HepG2 (cell line): ENCODE data around the gene ZBTB46. TPM values are rescaled to one million over a fixed set of nuclear protein-coding genes. Genes with fewer than 3 reads are reported as not detected.

Experiments used
- ERF ChIP-seq: IDR thresholded peaks from 2 replicates; pipeline ENCODE4 v1.6.1; 2018; ENCODE audit warnings: missing biosample characterization, missing genetic modification reagents
- KDM2A ChIP-seq: sonication (generic); formaldehyde crosslinking; IDR thresholded peaks from 2 replicates; pipeline ENCODE4 v1.4.0; 2020; ENCODE audit warnings: low read depth, missing genetic modification reagents, borderline replicate concordance
- KLF11 ChIP-seq: IDR thresholded peaks from 2 replicates; pipeline ENCODE4 v1.6.1; 2016; ENCODE audit warnings: missing compliant biosample characterization
- NFRKB ChIP-seq: fragments of 450-650 bp; IDR thresholded peaks from 2 replicates; pipeline ENCODE4 v1.6.1; 2017
- NR2C2 ChIP-seq: sonication (generic); formaldehyde crosslinking; IDR thresholded peaks from 2 replicates; pipeline ENCODE4 v1.4.0; 2020; ENCODE audit warnings: missing genetic modification reagents, mild to moderate bottlenecking, moderate library complexity, borderline replicate concordance
- NR2F1 ChIP-seq, 2 experiments: fragments of 450-650 bp in 1 of 2; formaldehyde crosslinking in 1 of 2; IDR thresholded peaks; 2 replicates each; pipeline versions ENCODE4 v1.5.0 to v1.6.1; 2016 to 2020; ENCODE audit warnings: mild to moderate bottlenecking in 1 of 2, missing compliant biosample characterization in 1 of 2, missing genetic modification reagents in 1 of 2, moderate library complexity in 1 of 2
- PHF21A ChIP-seq: sonication (generic); formaldehyde crosslinking; IDR thresholded peaks from 2 replicates; pipeline ENCODE4 v1.5.0; 2020; ENCODE audit warnings: mild to moderate bottlenecking, missing genetic modification reagents
- RBFOX2 ChIP-seq: fragments of 200-400 bp; formaldehyde crosslinking; IDR thresholded peaks from 2 replicates; pipeline ENCODE4 v1.6.1; 2017; ENCODE audit warnings: low read depth, mild to moderate bottlenecking, low read length
- SRY ChIP-seq: sonication (generic); formaldehyde crosslinking; IDR thresholded peaks from 2 replicates; pipeline ENCODE4 v1.8.0; 2022; ENCODE audit warnings: mild to moderate bottlenecking, missing genetic modification reagents
- TCF12 ChIP-seq, 2 experiments: fragments of 450-650 bp in 1 of 2; sonication (generic) in 1 of 2; formaldehyde crosslinking in 1 of 2; IDR thresholded peaks; 2 replicates each; pipeline versions ENCODE4 v1.6.1 to v1.8.0; 2017 to 2022; ENCODE audit warnings: antibody characterized with exemption in 1 of 2, mild to moderate bottlenecking in 1 of 2, missing genetic modification reagents in 1 of 2, moderate library complexity in 1 of 2
- TGIF2 ChIP-seq: IDR thresholded peaks from 2 replicates; pipeline ENCODE4 v1.6.1; 2016; ENCODE audit warnings: control low read depth, missing compliant biosample characterization
- ZMYM3 ChIP-seq: sonication (generic); formaldehyde crosslinking; IDR thresholded peaks from 2 replicates; pipeline ENCODE4 v1.5.1; 2020; ENCODE audit warnings: mild to moderate bottlenecking, missing genetic modification reagents
- ZNF30 ChIP-seq: sonication (generic); formaldehyde crosslinking; IDR thresholded peaks from 2 replicates; pipeline ENCODE4 v1.5.0; 2020; ENCODE audit warnings: mild to moderate bottlenecking, missing genetic modification reagents
- ZNF430 ChIP-seq: sonication (generic); formaldehyde crosslinking; IDR thresholded peaks from 2 replicates; pipeline ENCODE4 v1.9.0; 2021; ENCODE audit warnings: mild to moderate bottlenecking, missing genetic modification reagents
- ZNF543 ChIP-seq: sonication (generic); formaldehyde crosslinking; IDR thresholded peaks from 2 replicates; pipeline ENCODE4 v1.4.0; 2020; ENCODE audit warnings: mild to moderate bottlenecking, missing genetic modification reagents
- ZNF615 ChIP-seq: sonication (generic); formaldehyde crosslinking; IDR thresholded peaks from 2 replicates; pipeline ENCODE4 v1.5.0; 2020; ENCODE audit warnings: mild to moderate bottlenecking, missing genetic modification reagents, borderline replicate concordance
- ZNF672 ChIP-seq: sonication (generic); formaldehyde crosslinking; IDR thresholded peaks from 2 replicates; pipeline ENCODE4 v1.8.1; 2022; ENCODE audit warnings: missing genetic modification reagents
- polyA plus RNA-seq, 8 experiments: library from polyadenylated mRNA; depleted of rRNA in 3 of 8; stranded (reverse) in 7 of 8; unstranded in 1 of 8; fragments of >200 nt; fragmentation: Illumina TruSeq in 4 of 8; extraction: Trizol in 4 of 8; gene quantifications; 2 replicates each; pipeline versions ENCODE4 v1.2.1 to v1.2.3, GENCODE V29; 2011 to 2016; ENCODE audit warnings: low read depth in 4 of 8, missing spikeins in 1 of 8, mixed read lengths in 1 of 8; ENCODE audit not compliant: insufficient read depth in 1 of 8
- total RNA-seq, 5 experiments: library from RNA; depleted of rRNA; stranded (reverse); fragments of >200 nt; fragmentation: Illumina TruSeq; extraction: Trizol; gene quantifications; 2 replicates each; pipeline ENCODE4 v1.2.3, GENCODE V29; 2016; ENCODE audit warnings: low read depth in 1 of 5
- TF ChIP-seq, protein P1 (sequence below): sonication (generic); formaldehyde crosslinking; IDR thresholded peaks from 2 replicates; pipeline ENCODE4 v1.5.0; 2020; ENCODE audit warnings: missing genetic modification reagents, mild to moderate bottlenecking, borderline replicate concordance
- TF ChIP-seq, protein P2 (sequence below): sonication (generic); formaldehyde crosslinking; IDR thresholded peaks from 2 replicates; pipeline ENCODE4 v1.4.0; 2020; ENCODE audit warnings: mild to moderate bottlenecking, missing genetic modification reagents
- TF ChIP-seq, protein P3 (sequence below): sonication (generic); formaldehyde crosslinking; IDR thresholded peaks from 2 replicates; pipeline ENCODE4 v1.5.0; 2020; ENCODE audit warnings: mild to moderate bottlenecking, missing genetic modification reagents, borderline replicate concordance
- TF ChIP-seq, protein P4 (sequence below): sonication (generic); formaldehyde crosslinking; IDR thresholded peaks from 2 replicates; pipeline ENCODE4 v1.4.0; 2020; ENCODE audit warnings: missing genetic modification reagents, borderline replicate concordance
- TF ChIP-seq, protein P5 (sequence below): sonication (generic); formaldehyde crosslinking; IDR thresholded peaks from 2 replicates; pipeline ENCODE4 v1.4.0; 2020; ENCODE audit warnings: missing genetic modification reagents

The ZBTB46 gene
- total and polyA plus RNA-seq, 2 of the 13 experiments (the other 11 are each of a cell fraction or from before 2014, with no cell fraction given) = 1.6 to 13.5 TPM

DNA sequence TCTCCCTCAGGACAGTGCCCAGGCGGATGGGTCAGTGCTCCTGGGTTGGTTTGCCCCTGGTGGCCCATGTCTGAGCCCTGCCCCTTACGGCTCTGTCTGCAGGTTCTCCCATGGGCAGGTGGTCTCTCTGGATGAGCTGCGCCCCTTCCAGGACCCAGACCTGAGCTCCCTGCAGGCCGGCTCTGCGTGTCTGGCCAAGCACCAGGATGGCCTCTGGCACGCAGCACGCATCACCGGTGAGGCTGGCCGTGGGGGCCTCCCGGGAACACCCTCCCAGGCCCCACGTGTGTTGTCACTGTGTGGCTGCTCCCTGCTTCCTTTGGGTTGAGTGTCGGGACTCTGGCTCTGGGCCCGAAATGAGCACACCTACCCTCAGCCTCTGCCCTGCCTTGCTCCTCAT lies 97.9 kb downstream of the ZBTB46 start (continued):
- TF ChIP-seq ZNF672 (CRISPR knock-in tag) (0 out of 2 replicates have a peak, but pooled peaks have one; percentile 5), TCF12 (IDR thresholded peaks at IDR 0.05) (no peak), TCF12 (CRISPR knock-in tag; IDR thresholded peaks at IDR 0.05) (no peak), ZMYM3 (CRISPR knock-in tag) (no peak), ZNF430 (CRISPR knock-in tag) (no peak), NR2C2 (no peak), NFRKB (no peak), KLF11 (no peak), PHF21A (no peak), RBFOX2 (peak; percentile 66), ZNF543 (no peak), ZNF30 (CRISPR knock-in tag) (no peak), NR2F1 (CRISPR knock-in tag; IDR thresholded peaks at IDR 0.05) (no peak), TGIF2 (CRISPR knock-in tag) (no peak), ZNF615 (CRISPR knock-in tag) (no peak), ERF (no peak), KDM2A (no peak), SRY (CRISPR knock-in tag) (0 out of 2 replicates have a peak, but pooled peaks have one; percentile 15)
- TF ChIP-seq, protein P1, sequence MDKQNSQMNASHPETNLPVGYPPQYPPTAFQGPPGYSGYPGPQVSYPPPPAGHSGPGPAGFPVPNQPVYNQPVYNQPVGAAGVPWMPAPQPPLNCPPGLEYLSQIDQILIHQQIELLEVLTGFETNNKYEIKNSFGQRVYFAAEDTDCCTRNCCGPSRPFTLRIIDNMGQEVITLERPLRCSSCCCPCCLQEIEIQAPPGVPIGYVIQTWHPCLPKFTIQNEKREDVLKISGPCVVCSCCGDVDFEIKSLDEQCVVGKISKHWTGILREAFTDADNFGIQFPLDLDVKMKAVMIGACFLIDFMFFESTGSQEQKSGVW (CRISPR knock-in tag) = no peak
- TF ChIP-seq, protein P2, sequence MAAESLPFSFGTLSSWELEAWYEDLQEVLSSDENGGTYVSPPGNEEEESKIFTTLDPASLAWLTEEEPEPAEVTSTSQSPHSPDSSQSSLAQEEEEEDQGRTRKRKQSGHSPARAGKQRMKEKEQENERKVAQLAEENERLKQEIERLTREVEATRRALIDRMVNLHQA (CRISPR knock-in tag) = no peak
- TF ChIP-seq, protein P3, sequence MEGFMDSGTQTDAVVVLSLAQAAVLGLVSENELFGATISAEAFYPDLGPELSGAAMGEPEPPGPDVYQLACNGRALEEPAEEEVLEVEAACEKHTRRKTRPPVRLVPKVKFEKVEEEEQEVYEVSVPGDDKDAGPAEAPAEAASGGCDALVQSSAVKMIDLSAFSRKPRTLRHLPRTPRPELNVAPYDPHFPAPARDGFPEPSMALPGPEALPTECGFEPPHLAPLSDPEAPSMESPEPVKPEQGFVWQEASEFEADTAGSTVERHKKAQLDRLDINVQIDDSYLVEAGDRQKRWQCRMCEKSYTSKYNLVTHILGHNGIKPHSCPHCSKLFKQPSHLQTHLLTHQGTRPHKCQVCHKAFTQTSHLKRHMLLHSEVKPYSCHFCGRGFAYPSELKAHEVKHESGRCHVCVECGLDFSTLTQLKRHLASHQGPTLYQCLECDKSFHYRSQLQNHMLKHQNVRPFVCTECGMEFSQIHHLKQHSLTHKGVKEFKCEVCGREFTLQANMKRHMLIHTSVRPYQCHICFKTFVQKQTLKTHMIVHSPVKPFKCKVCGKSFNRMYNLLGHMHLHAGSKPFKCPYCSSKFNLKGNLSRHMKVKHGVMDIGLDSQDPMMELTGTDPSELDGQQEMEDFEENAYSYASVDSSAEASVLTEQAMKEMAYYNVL = no peak
- TF ChIP-seq, protein P4, sequence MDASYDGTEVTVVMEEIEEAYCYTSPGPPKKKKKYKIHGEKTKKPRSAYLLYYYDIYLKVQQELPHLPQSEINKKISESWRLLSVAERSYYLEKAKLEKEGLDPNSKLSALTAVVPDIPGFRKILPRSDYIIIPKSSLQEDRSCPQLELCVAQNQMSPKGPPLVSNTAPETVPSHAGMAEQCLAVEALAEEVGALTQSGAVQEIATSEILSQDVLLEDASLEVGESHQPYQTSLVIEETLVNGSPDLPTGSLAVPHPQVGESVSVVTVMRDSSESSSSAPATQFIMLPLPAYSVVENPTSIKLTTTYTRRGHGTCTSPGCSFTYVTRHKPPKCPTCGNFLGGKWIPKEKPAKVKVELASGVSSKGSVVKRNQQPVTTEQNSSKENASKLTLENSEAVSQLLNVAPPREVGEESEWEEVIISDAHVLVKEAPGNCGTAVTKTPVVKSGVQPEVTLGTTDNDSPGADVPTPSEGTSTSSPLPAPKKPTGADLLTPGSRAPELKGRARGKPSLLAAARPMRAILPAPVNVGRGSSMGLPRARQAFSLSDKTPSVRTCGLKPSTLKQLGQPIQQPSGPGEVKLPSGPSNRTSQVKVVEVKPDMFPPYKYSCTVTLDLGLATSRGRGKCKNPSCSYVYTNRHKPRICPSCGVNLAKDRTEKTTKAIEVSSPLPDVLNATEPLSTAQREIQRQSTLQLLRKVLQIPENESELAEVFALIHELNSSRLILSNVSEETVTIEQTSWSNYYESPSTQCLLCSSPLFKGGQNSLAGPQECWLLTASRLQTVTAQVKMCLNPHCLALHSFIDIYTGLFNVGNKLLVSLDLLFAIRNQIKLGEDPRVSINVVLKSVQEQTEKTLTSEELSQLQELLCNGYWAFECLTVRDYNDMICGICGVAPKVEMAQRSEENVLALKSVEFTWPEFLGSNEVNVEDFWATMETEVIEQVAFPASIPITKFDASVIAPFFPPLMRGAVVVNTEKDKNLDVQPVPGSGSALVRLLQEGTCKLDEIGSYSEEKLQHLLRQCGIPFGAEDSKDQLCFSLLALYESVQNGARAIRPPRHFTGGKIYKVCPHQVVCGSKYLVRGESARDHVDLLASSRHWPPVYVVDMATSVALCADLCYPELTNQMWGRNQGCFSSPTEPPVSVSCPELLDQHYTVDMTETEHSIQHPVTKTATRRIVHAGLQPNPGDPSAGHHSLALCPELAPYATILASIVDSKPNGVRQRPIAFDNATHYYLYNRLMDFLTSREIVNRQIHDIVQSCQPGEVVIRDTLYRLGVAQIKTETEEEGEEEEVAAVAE (CRISPR knock-in tag) = no peak
- TF ChIP-seq, protein P5, sequence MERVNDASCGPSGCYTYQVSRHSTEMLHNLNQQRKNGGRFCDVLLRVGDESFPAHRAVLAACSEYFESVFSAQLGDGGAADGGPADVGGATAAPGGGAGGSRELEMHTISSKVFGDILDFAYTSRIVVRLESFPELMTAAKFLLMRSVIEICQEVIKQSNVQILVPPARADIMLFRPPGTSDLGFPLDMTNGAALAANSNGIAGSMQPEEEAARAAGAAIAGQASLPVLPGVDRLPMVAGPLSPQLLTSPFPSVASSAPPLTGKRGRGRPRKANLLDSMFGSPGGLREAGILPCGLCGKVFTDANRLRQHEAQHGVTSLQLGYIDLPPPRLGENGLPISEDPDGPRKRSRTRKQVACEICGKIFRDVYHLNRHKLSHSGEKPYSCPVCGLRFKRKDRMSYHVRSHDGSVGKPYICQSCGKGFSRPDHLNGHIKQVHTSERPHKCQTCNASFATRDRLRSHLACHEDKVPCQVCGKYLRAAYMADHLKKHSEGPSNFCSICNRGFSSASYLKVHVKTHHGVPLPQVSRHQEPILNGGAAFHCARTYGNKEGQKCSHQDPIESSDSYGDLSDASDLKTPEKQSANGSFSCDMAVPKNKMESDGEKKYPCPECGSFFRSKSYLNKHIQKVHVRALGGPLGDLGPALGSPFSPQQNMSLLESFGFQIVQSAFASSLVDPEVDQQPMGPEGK (CRISPR knock-in tag) = no peak
